MM.1S (cell line): ENCODE data around the gene GLRX3.

Experiments
- DNase-seq: peaks from one replicate; pipeline ENCODE4 v3.0.0-alpha.2; 2015
- H2AFZ ChIP-seq: fragments of 300-600 bp; sonication (generic); 2 replicates; pipeline ENCODE4 v1.6.0; 2016; ENCODE audit warnings: antibody characterized with exemption, low read length
- H3F3A ChIP-seq: fragments of 300-600 bp; sonication (generic); 2 replicates; pipeline ENCODE4 v1.6.1; 2016; ENCODE audit warnings: mild to moderate bottlenecking, antibody characterized with exemption, low read length, moderate library complexity, mixed read lengths; ENCODE audit not compliant: insufficient read depth
- H3K27ac ChIP-seq: fragments of 300-600 bp; sonication (generic); 2 replicates; pipeline ENCODE4 v1.5.1; 2016; ENCODE audit warnings: mild to moderate bottlenecking, low read length
- H3K27me3 ChIP-seq: fragments of 300-600 bp; sonication (generic); replicated peaks from 2 replicates; pipeline ENCODE4 v1.6.0; 2016; ENCODE audit warnings: low read length; ENCODE audit not compliant: insufficient read depth
- H3K36me3 ChIP-seq: fragments of 300-600 bp; sonication (generic); replicated peaks from 2 replicates; pipeline ENCODE4 v1.6.1; 2016; ENCODE audit warnings: mild to moderate bottlenecking, low read length, mixed read lengths; ENCODE audit not compliant: insufficient read depth
- H3K4me1 ChIP-seq: fragments of 300-600 bp; sonication (generic); 2 replicates; pipeline ENCODE4 v1.6.1; 2016; ENCODE audit warnings: low read length, mixed read lengths
- H3K4me2 ChIP-seq: fragments of 300-600 bp; sonication (generic); 2 replicates; pipeline ENCODE4 v1.6.0; 2016; ENCODE audit warnings: low read depth, low read length
- H3K4me3 ChIP-seq: fragments of 300-600 bp; sonication (generic); 2 replicates; pipeline ENCODE4 v1.5.1; 2016; ENCODE audit warnings: low read length, mixed read lengths
- H3K79me2 ChIP-seq: fragments of 300-600 bp; sonication (generic); 2 replicates; pipeline ENCODE4 v1.6.1; 2016; ENCODE audit warnings: mixed run types, low read length, mixed read lengths
- H3K9ac ChIP-seq: fragments of 300-600 bp; sonication (generic); 2 replicates; pipeline ENCODE4 v1.6.1; 2016; ENCODE audit warnings: low read length, mixed read lengths
- H3K9me2 ChIP-seq: fragments of 300-600 bp; sonication (generic); replicated peaks from 2 replicates; pipeline ENCODE4 v1.6.1; 2016; ENCODE audit warnings: mild to moderate bottlenecking, low read length, mixed read lengths; ENCODE audit not compliant: insufficient read depth
- H3K9me3 ChIP-seq: fragments of 300-600 bp; sonication (generic); replicated peaks from 2 replicates; pipeline ENCODE4 v1.6.1; 2016; ENCODE audit warnings: mild to moderate bottlenecking, low read length, mixed read lengths; ENCODE audit not compliant: insufficient read depth
- H4K20me1 ChIP-seq: fragments of 300-600 bp; sonication (generic); 2 replicates; pipeline ENCODE4 v1.6.1; 2016; ENCODE audit warnings: mild to moderate bottlenecking, low read length, moderate library complexity, mixed read lengths; ENCODE audit not compliant: insufficient read depth
- EZH2 ChIP-seq: fragments of 300-600 bp; sonication (generic); optimal IDR thresholded peaks from 2 replicates; pipeline ENCODE3; 2017; ENCODE audit warnings: low read depth, mild to moderate bottlenecking, antibody characterized with exemption, low read length, mixed read lengths
- EZH2phosphoT487 ChIP-seq: fragments of 300-600 bp; sonication (generic); IDR thresholded peaks from 2 replicates; pipeline ENCODE4 v1.6.1; 2018; ENCODE audit warnings: antibody characterized with exemption, low read length
- TF ChIP-seq, protein P1 (sequence below): fragments of 300-600 bp; sonication (generic); IDR thresholded peaks from 2 replicates; pipeline ENCODE4 v1.5.1; 2016; ENCODE audit warnings: antibody characterized with exemption, low read length, mixed read lengths

The GLRX3 gene

DNA sequence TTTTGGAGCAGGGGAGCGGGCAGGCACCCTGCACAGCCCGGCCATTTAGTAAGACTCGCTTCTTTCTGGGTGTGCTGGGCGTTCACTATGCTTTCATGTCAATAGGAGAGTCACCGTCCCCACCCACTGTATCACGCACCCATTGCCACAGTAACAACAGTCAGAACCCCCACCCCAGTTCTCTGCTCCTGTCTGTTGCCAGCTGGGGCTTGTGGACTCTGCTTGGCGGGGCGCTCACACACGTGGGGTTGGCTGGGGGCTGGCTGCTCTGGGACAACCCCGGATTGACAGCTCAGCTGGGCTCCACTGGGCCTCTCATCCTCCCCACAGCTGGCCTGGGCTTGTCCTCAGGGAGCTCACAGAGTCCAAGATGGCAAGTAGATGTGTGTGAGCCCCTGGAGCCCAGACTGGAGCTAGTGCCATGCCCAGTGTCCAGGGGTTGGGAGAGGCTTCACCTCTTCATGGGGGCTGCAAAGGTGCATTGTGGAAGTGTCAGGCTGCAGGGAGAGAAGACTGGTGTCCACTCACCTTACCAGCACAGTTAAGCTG, 59.6 kb downstream of the GLRX3 start:
- H3K9ac ChIP-seq = no peak overlapping the region
- H3K4me2 ChIP-seq = no peak overlapping the region
- no peaks in the 10 kb centered on the region for H3K9me3 ChIP-seq
- H3K79me2 ChIP-seq = no peaks in the 10 kb centered on the region
- H3K4me1 ChIP-seq = no peaks in the 10 kb centered on the region
- peaks cover 4% of the 10 kb centered on the region; the same call in 1 of the 2 replicates for H3K27me3 ChIP-seq
- no peaks in the 10 kb centered on the region for H3K9me2 ChIP-seq
- H3K4me3 ChIP-seq = no peak overlapping the region
- H3K27ac ChIP-seq = no peak overlapping the region
- H4K20me1 ChIP-seq = no peaks in the 10 kb centered on the region
- H2AFZ ChIP-seq = no peak overlapping the region
- TF ChIP-seq, protein P1, sequence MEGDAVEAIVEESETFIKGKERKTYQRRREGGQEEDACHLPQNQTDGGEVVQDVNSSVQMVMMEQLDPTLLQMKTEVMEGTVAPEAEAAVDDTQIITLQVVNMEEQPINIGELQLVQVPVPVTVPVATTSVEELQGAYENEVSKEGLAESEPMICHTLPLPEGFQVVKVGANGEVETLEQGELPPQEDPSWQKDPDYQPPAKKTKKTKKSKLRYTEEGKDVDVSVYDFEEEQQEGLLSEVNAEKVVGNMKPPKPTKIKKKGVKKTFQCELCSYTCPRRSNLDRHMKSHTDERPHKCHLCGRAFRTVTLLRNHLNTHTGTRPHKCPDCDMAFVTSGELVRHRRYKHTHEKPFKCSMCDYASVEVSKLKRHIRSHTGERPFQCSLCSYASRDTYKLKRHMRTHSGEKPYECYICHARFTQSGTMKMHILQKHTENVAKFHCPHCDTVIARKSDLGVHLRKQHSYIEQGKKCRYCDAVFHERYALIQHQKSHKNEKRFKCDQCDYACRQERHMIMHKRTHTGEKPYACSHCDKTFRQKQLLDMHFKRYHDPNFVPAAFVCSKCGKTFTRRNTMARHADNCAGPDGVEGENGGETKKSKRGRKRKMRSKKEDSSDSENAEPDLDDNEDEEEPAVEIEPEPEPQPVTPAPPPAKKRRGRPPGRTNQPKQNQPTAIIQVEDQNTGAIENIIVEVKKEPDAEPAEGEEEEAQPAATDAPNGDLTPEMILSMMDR = no peak
- TF ChIP-seq EZH2phosphoT487 (no peak), EZH2 (no peak)
- no peaks in the 10 kb centered on the region for H3F3A ChIP-seq
- no peaks in the 10 kb centered on the region for H3K36me3 ChIP-seq
- no peak for DNase-seq

DNA sequence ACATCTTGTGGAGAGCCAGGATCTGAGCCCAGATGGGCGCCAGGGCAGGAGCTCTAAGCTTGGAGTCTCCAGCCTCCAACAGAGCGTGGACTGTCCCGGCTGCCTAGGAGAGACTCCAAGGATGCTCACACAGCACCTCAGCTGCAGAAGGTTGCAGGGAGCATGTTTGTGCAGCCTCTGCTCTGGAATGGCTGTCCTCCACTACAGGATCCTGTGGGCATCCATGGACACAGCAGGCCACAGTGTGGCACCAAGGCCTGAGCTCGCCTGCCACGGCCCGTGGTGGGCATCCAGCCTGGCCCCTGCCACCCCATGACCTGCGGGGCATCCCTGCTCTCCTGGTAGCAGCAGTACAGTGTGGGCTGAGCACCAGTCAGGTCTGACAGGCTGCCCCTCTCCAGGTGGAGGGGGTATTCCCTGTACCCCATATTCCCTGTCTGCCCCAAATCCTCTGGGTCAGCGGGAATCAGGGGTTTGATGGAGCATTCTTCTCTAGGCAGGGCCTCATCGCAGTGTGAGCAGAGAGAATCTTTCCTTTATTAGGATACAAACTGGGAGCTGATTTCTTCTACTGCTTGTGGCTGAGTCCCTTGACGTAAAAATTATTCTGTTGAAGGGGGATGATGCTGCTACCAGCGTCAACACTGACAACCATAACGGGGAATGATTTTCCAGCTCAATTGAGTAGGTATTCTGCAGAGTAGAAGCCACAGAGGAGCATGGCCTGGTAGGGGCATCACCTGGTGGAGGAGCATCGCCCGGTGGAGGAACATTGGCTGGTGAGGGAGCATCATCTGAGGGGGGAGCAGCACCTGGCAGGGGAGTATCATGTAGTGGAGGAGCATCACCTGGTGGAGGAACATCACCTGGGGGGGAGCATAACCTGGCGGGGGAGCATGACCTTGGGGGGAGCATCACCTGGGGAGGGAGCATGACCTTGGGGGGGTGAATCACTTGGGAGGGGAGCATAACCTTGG, 60.6 kb downstream of the GLRX3 start:
- Histone ChIP-seq H3K79me2 (no peaks in the 10 kb centered on the region), H3F3A (no peaks in the 10 kb centered on the region), H2AFZ (no peak overlapping the region), H3K4me3 (no peak overlapping the region), H3K36me3 (no peaks in the 10 kb centered on the region), H3K9me3 (no peaks in the 10 kb centered on the region), H4K20me1 (no peaks in the 10 kb centered on the region), H3K4me2 (no peak overlapping the region), H3K9me2 (no peaks in the 10 kb centered on the region), H3K4me1 (no peaks in the 10 kb centered on the region), H3K27ac (no peak overlapping the region), H3K27me3 (peaks cover 4% of the 10 kb centered on the region; the same call in 1 of the 2 replicates), H3K9ac (no peak overlapping the region)
- DNase-seq = no peak
- TF ChIP-seq, protein P1 = no peak
- TF ChIP-seq EZH2phosphoT487 (no peak), EZH2 (no peak)

DNA sequence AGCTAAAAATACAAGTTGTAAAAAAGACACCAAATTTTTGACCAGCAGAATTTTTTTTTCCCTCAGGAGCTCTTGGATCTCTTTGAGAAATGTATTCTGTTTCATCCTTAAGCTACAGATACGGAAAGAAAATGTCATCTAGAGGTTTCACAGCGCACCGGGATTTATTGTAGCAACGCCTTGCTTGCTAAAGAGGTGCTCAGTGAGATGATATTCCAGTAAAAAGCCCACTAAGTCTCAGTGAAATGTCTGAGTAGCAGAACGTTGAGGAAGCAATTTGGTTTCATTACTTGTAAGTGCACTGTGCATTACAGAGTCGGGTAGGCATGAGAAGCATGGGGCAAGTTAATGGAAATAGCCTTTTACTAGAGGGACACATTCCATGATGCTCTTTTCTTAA, 62.5 kb downstream of the GLRX3 start:
- Histone ChIP-seq H4K20me1 (no peaks in the 10 kb centered on the region), H3K36me3 (no peaks in the 10 kb centered on the region), H3K27me3 (peaks cover 11% of the 10 kb centered on the region; the same call in 1 of the 2 replicates), H3K9me2 (no peaks in the 10 kb centered on the region), H3K4me3 (no peak overlapping the region), H3K9ac (no peak overlapping the region), H3K79me2 (no peaks in the 10 kb centered on the region), H3K4me2 (no peak overlapping the region), H3K27ac (no peak overlapping the region), H3K4me1 (no peaks in the 10 kb centered on the region), H3F3A (no peaks in the 10 kb centered on the region), H2AFZ (no peak overlapping the region), H3K9me3 (no peaks in the 10 kb centered on the region)
- TF ChIP-seq EZH2phosphoT487 (no peak), EZH2 (no peak)
- TF ChIP-seq, protein P1 = no peak
- DNase-seq = no peak
